K562 (cell line): ENCODE data around the gene UNC93B1. TPM values are rescaled to one million over a fixed set of nuclear protein-coding genes. Genes with fewer than 3 reads are reported as not detected.

Source experiments
- EP300 ChIP-seq: IDR thresholded peaks from 2 replicates; pipeline ENCODE4 v1.6.1; 2012; ENCODE audit warnings: low read length, improper control_type of control experiment
- GTF2E2 ChIP-seq: fragments of 200-800 bp; sonication (Bioruptor generic); IDR thresholded peaks from 2 replicates; pipeline ENCODE4 v1.6.1; 2016; ENCODE audit warnings: missing genetic modification characterization, missing compliant biosample characterization
- RFX1 ChIP-seq: fragments of 450-650 bp; IDR thresholded peaks from 2 replicates; pipeline ENCODE4 v1.6.1; 2016; ENCODE audit warnings: mild to moderate bottlenecking, moderate library complexity
- ZBTB40 ChIP-seq, 2 experiments: fragments of 450-650 bp in 1 of 2; sonication (generic) in 1 of 2; formaldehyde crosslinking in 1 of 2; IDR thresholded peaks; 2 replicates each; pipeline versions ENCODE4 v1.7.1 to v1.9.0; 2016 to 2022; ENCODE audit warnings: inconsistent platforms in 1 of 2, mild to moderate bottlenecking in 1 of 2, missing genetic modification reagents in 1 of 2
- ZNF23 ChIP-seq: fragments of 250-450 bp; sonication (Bioruptor Pico); IDR thresholded peaks from 2 replicates; pipeline ENCODE4 v1.4.0; 2020; ENCODE audit warnings: mild to moderate bottlenecking
- polyA plus RNA-seq, 8 experiments: library from polyadenylated mRNA; depleted of rRNA in 4 of 8; stranded (reverse) in 5 of 8; unstranded in 3 of 8; fragments of >200 nt; fragmentation: Nextera tagmentation in 2 of 8; fragmentation: Illumina TruSeq in 1 of 8; extraction: Ambion mirVana in 2 of 8; extraction: Trizol in 1 of 8; gene quantifications; 2 replicates each; pipeline versions ENCODE4 v1.2.1 to v1.2.3, GENCODE V29; 2011 to 2014; ENCODE audit warnings: inconsistent platforms in 1 of 8, missing spikeins in 1 of 8
- total RNA-seq, 7 experiments: library from RNA; depleted of rRNA in 6 of 7; stranded (reverse); fragments of >200 nt in 6 of 7; fragmentation: Illumina TruSeq in 2 of 7; extraction: Trizol in 2 of 7; gene quantifications; 2 replicates each; pipeline versions ENCODE4 v1.2.1 to v1.2.3, GENCODE V29; 2011 to 2021; ENCODE audit warnings: low replicate concordance in 1 of 7

The UNC93B1 gene
- total and polyA plus RNA-seq, 9 of the 15 experiments (the other 6 are each of a cell fraction or from before 2014, with no cell fraction given), result 0.10 to 13.6 (median 6.5) TPM

DNA sequence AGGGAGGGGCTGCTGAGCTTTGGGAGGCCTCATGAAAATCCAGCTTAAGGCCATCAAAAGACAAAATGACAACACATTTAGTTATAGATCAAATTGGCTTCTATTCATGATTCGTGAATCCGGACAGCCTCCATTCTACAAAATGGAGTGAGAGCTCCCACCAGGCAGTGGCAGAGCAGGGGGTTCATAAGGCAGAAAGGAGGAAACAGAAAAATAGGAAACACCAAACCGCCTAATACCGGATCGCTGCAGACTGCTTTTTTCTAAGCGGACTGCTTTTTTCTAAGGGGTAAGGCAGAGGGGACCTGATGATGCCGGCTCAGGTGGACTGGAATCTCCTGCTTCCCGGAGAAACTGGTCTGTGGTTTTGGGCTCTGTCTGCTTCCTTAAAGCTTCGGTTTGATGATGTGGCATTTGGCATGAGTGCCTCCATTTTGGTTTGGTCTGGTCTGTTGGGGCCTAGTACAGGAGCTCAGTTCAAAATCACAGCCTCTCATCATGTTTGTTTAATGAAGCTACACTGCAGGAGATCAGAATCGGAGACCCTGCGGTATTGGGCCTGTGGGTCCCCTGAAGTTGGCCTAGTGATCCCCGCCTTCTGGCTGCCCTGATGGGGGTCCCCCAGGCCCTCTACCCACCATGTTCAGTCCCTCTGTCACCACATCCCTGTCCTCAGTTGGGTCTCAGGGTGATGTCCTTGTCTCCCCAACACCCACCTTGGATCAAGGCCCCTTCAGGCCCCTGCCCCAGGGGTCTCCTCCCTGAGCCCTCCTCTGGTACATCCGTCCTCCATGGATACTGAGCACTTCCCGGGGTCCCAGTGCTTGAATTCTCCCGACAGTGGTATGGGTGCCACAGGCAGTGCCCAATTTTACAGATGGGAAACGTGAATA is 7.4 kb upstream of the UNC93B1 start (continued):
- no peak for TF ChIP-seq RFX1
- no peak for TF ChIP-seq EP300
- no peak for TF ChIP-seq GTF2E2 (tag)
- no peak for TF ChIP-seq ZBTB40 (IDR thresholded peaks at IDR 0.05)
- TF ChIP-seq ZBTB40 (CRISPR knock-in tag; IDR thresholded peaks at IDR 0.05), result no peak
- TF ChIP-seq ZNF23 (CRISPR knock-in tag), result no peak
